Measurements from ENCODE around the gene SIM1.

The SIM1 gene

DNA sequence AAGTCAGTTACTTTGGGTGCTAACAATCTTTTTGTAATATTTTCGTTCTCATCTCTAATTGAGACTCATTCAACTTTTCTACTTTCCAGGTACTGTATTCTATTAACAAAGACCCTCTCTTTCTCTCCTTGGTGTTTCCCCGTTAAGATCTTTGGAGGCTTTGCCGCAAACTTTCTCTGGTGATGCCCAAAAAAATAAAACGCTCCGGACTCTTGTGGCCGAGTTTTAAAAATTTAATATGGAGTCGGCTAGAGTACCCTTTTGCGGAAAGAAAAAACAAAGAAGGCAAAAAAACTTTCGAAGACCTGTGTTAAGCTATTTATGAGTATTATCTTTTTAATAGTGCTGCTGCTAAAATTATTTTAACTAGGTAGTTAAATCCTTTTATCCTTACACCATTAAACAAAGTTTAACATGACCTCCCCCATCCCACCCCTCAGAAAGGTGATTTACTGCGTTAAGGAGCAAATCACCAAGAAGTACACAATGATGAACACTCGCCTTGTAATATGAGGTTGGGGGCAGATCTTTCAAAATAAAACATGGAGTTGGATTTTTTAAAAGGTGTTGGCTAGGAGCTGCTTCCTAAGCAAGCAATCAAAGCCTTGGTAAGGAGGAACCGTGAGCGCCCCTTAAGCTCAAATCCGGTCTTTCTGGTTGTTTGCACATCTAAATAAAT is 10.0 kb downstream of the SIM1 start:
- TF ChIP-seq Cebpa-rat (IDR thresholded peaks at IDR 0.05): no peak
- no peak overlapping the region for H3K9ac ChIP-seq
- no peak overlapping the region for H3K4me3 ChIP-seq
- H3K36me3 ChIP-seq: 0 out of 22 replicates have a peak, but pooled peaks cover 0 to 2% (median 0%) of the 10 kb centered on the region in 11 experiments
- H3K27ac ChIP-seq: no peak overlapping the region
- peaks cover 54 to 86% (median 69%) of the 10 kb centered on the region in 11 experiments for H3K27me3 ChIP-seq
- peaks cover 48 to 62% (median 55%) of the 10 kb centered on the region in 11 experiments for H3K9me3 ChIP-seq (replicated peaks in 1 of 11)
- H3K4me2 ChIP-seq: no peak overlapping the region
- H3K4me1 ChIP-seq: no peaks in the 10 kb centered on the region
- H4K20me1 ChIP-seq: no peaks in the 10 kb centered on the region

DNA sequence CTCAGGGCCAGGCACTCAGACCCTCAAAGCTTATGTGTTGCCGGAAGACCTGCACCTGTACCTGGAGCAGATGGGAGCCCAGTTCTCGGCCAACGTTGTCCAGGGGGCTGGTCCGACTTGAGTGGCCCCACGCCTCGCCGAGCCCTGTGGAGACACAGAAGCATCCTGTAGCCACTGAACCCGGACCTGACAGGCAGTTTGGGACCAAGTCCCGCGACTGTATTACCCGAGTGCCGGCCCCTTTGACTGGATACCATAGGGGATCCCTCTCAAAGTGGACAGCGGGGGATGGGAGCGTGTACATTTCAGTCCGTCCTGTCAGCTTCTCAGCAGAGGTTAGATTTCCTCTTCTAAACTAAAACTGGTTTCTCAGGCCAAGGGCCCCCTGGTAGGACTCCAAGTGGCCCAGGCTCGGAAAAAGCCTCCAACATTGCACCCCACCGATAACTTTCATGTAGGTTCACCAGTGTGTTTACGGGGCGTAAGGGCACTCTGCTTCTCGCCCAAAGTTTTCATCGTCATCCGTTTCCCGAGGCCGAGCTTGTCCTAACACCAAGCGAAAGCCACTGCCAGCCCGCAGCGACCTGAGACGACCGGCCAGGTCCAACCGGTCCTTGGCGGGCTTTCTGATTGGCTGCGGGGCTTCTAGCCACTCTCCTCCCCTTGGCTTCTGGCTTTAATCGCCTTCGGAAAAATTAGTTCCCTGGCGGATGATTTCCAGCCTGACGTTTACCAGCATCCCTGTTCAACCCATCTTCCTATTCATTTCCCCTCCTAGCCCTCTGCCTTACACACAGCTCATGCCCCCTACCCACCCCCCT is 10.8 kb downstream of the SIM1 start:
- no peak overlapping the region for H3K9ac ChIP-seq
- H3K27me3 ChIP-seq: peaks cover 46 to 78% (median 61%) of the 10 kb centered on the region in 11 experiments
- H3K36me3 ChIP-seq: 0 out of 22 replicates have a peak, but pooled peaks cover 0 to 2% (median 0%) of the 10 kb centered on the region in 11 experiments
- no peaks in the 10 kb centered on the region for H3K4me1 ChIP-seq
- no peak overlapping the region for H3K4me3 ChIP-seq
- H3K4me2 ChIP-seq: no peak overlapping the region
- no peak overlapping the region for H3K27ac ChIP-seq
- no peak for TF ChIP-seq Cebpa-rat (IDR thresholded peaks at IDR 0.05)
- H4K20me1 ChIP-seq: no peaks in the 10 kb centered on the region
- H3K9me3 ChIP-seq (replicated peaks in 1 of 11): peaks cover 53 to 64% (median 59%) of the 10 kb centered on the region in 11 experiments

DNA sequence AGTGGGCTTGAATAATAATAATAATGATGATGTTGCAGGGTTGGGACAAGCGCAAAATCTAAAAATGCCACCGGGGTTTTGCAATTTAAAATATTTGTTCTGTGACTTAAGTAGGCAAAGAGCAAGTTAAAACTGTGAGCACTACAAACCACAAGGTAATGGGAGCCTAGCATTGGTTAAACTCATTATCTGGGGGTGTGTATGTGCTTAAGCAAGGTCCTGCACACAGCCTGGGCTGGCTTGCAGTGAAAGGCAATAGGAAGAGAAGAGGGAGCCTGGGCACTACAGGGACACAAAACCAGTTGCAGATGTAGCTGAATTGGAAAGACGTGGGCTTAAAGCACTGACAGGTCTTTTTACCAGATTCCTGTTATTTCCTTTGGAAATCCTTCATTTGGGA is 11.7 kb downstream of the SIM1 start:
- 0 out of 22 replicates have a peak, but pooled peaks cover 0 to 2% (median 0%) of the 10 kb centered on the region in 11 experiments for H3K36me3 ChIP-seq
- peaks cover 37 to 69% (median 52%) of the 10 kb centered on the region in 11 experiments for H3K27me3 ChIP-seq
- peaks cover 53 to 64% (median 58%) of the 10 kb centered on the region in 11 experiments for H3K9me3 ChIP-seq (replicated peaks in 1 of 11)
- no peaks in the 10 kb centered on the region for H3K4me1 ChIP-seq
- H3K4me3 ChIP-seq: no peak overlapping the region
- H3K27ac ChIP-seq: no peak overlapping the region
- H4K20me1 ChIP-seq: no peaks in the 10 kb centered on the region
- TF ChIP-seq Cebpa-rat (IDR thresholded peaks at IDR 0.05): no peak
- no peak overlapping the region for H3K9ac ChIP-seq
- H3K4me2 ChIP-seq: no peak overlapping the region

DNA sequence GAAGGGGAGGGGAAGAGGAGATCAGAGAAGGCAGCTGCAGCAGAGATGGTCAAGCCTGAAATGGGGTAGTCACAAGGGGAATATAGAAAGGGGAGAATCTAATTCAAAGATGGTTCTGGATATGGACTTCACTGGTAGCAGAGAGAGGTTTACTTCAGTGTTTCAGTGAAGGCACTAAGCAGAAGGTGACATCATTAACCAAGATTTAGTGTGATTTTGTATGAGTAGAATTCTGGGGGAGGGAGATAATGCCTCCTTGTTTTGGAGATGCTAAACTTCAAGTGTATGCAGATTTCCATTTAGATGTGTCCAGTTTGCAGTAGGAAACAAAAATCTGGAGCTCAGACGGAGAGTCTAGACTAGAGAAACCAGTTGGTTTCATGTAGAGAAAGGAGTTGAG is 13.1 kb downstream of the SIM1 start:
- H3K4me1 ChIP-seq: no peaks in the 10 kb centered on the region
- H3K27me3 ChIP-seq: peaks cover 24 to 55% (median 38%) of the 10 kb centered on the region in 11 experiments; a peak in 21 of 22 replicates
- H4K20me1 ChIP-seq: no peaks in the 10 kb centered on the region
- no peak overlapping the region for H3K4me2 ChIP-seq
- no peak for TF ChIP-seq Cebpa-rat (IDR thresholded peaks at IDR 0.05)
- no peaks in the 10 kb centered on the region for H3K36me3 ChIP-seq
- no peak overlapping the region for H3K9ac ChIP-seq
- no peak overlapping the region for H3K27ac ChIP-seq
- H3K9me3 ChIP-seq (replicated peaks in 1 of 11): peaks cover 49 to 60% (median 55%) of the 10 kb centered on the region in 11 experiments
- no peak overlapping the region for H3K4me3 ChIP-seq

DNA sequence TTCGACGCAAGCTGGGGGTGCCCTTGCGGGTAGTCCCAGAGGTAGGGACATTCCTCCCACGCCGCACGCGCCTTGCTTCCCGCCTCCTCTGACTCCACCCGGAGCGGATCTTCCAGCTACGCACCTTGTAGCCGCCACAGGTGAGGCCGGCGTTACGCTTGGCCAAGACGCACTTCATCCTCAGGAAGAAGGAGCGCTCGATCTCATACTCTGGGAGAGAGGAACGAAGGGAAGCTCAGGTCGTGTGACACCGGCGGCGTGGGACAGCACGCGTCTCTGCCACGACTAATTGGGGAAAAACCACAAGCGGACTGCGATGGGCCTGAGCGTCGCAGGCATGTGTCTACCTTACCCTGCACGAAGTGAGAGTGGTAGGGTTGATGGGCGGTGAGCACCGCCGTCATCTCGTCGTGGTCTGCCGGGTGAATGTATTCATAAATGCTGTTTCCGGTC is 15.5 kb downstream of the SIM1 start:
- no peak overlapping the region for H3K4me2 ChIP-seq
- no peak overlapping the region for H3K27ac ChIP-seq
- no peaks in the 10 kb centered on the region for H3K36me3 ChIP-seq
- H3K9ac ChIP-seq: no peak overlapping the region
- peaks cover 8 to 32% (median 15%) of the 10 kb centered on the region in 11 experiments; a peak in 17 of 22 replicates for H3K27me3 ChIP-seq
- peaks cover 27 to 37% (median 32%) of the 10 kb centered on the region in 11 experiments for H3K9me3 ChIP-seq (replicated peaks in 1 of 11)
- H3K4me3 ChIP-seq: no peak overlapping the region
- H4K20me1 ChIP-seq: no peaks in the 10 kb centered on the region
- no peaks in the 10 kb centered on the region; a peak in 1 of 20 replicates for H3K4me1 ChIP-seq
- TF ChIP-seq Cebpa-rat (IDR thresholded peaks at IDR 0.05): no peak

DNA sequence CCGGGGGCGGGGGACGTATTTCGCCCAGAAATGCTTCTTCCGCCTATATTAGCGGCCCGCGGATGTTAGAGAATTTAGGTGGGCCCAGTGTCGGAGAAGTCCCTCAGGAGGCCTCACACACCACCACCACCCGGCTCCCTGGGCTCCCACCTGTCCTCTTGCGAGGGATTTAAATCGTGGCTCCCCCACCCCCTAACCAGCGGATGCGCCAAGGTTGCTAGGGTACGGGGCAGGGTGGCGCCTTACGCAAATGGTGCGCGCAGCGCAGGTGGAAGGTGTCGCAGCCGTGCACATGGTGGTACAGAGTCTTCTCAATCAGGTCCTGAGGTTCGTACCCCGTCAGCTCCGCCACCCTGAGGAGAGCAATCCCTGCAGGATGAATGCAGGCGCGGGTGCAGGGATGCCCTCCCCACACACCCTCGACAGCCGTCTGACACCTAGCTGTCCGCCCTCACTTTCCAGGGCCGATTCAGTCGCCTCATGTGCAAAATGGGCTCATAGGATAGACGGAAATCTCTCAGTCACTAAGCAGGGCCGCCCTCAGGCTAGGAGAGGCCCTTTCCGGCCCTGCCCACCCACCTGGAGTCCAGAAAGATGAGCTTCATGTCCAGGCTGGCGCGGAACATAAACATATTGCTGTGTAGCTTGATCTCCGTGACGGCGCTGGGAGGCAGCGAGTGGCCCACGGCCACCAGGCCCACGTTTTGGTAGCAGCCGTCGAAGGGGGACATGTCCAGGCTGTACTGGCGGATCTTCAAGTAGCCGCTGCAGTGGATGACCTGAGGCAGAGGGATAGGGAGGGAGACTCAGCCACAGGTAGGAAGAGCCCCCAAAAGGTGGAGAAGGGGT is 16.6 kb downstream of the SIM1 start:
- H3K4me2 ChIP-seq: no peak overlapping the region
- TF ChIP-seq Cebpa-rat (IDR thresholded peaks at IDR 0.05): no peak

DNA sequence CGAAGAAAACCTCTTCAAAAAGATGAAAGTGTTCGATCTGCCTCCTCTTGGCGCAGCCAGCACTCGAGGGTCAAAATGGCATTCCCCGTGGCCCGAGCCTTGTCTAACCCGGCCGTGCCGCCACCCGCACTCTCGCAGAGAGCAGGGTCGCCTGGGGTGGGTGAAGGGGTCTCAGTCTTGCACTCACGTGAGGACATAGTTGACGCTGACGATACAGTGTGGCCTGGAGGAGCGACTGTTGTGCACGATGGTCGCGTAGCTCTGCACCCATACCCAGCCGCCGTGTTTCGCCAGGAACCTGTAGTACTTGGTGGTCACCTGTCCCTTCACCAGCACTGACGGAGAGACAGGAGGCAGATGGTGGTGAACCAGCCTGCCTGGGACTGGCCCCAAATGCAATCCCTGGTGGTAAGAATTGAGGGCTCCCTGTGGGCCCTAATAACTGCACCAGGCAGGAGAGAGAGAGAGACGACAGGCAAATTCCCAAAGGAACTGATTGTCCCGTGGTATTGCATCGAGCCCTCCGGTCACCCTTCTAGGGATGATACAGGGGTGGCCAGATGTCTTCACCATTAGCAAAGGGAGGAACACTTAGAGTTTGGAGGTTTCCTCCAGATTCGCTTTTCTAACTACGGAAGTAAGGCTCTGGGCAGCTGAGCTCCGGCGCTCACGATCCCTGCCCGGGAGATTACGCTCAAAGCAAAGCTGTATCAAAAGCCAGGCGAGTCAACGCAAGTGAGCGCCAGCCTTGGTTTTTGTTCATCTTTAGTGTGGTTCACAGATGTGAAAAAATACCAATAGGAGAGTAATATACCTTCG is 17.4 kb downstream of the SIM1 start:
- Histone ChIP-seq H3K4me3 (no peak overlapping the region), H3K27ac (no peak overlapping the region), H3K4me1 (peaks cover 0 to 8% (median 0%) of the 10 kb centered on the region in 10 experiments; a peak in 3 of 20 replicates), H3K9ac (no peak overlapping the region), H4K20me1 (no peaks in the 10 kb centered on the region), H3K27me3 (peaks cover 0 to 12% (median 0%) of the 10 kb centered on the region in 11 experiments; a peak in 4 of 22 replicates), H3K36me3 (no peaks in the 10 kb centered on the region), H3K4me2 (no peak overlapping the region), H3K9me3 (replicated peaks in 1 of 11) (peaks cover 23 to 30% (median 26%) of the 10 kb centered on the region in 11 experiments)
- TF ChIP-seq Cebpa-rat (IDR thresholded peaks at IDR 0.05): no peak

More for the DNA sequence above, 16.6 kb downstream of the SIM1 start:
- Histone ChIP-seq H3K9me3 (replicated peaks in 1 of 11) (peaks cover 23 to 30% (median 26%) of the 10 kb centered on the region in 11 experiments), H3K9ac (no peak overlapping the region), H3K4me3 (no peak overlapping the region), H4K20me1 (no peaks in the 10 kb centered on the region), H3K27me3 (peaks cover 0 to 20% (median 6%) of the 10 kb centered on the region in 11 experiments; a peak in 16 of 22 replicates), H3K36me3 (no peaks in the 10 kb centered on the region), H3K27ac (no peak overlapping the region), H3K4me1 (peaks cover 0 to 4% (median 0%) of the 10 kb centered on the region in 10 experiments; a peak in 2 of 20 replicates)

All from BLaER1 treated with 17β-estradiol and CSF1 and Interleukin-3, amounts not matched to agents 10 nM and 100 nM (cell line).